Measurements from ENCODE around the gene CHRM5.

GRCh38 chr15:34084086-34084485, 115.8 kb downstream of the CHRM5 start:
- TF ChIP-seq POLR2A (IDR thresholded peaks at IDR 0.05), result no peak
- no peak for TF ChIP-seq CTCF (IDR thresholded peaks at IDR 0.05)
